Left ventricle myocardium inferior (tissue), 1 donor: Measurements from ENCODE around the gene MSX2. TPM values are rescaled to one million over a fixed set of nuclear protein-coding genes. Genes with fewer than 3 reads are reported as not detected.

Experiments
- DNase-seq: peaks from one replicate; pipeline ENCODE4 v3.0.0-alpha.2; 2020
- H3K27ac ChIP-seq: fragments of 200-600 bp; replicated peaks from 2 replicates; pipeline ENCODE4 v1.8.0; 2021
- H3K27me3 ChIP-seq: fragments of 200-600 bp; 2 replicates; pipeline ENCODE4 v1.8.0; 2021; ENCODE audit warnings: low read depth
- H3K36me3 ChIP-seq: fragments of 200-600 bp; 2 replicates; pipeline ENCODE4 v1.8.0; 2021
- H3K4me1 ChIP-seq: fragments of 200-600 bp; 2 replicates; pipeline ENCODE4 v1.8.0; 2021
- H3K4me3 ChIP-seq: fragments of 200-600 bp; 2 replicates; pipeline ENCODE4 v1.8.0; 2021; ENCODE audit warnings: mild to moderate bottlenecking, moderate library complexity
- H3K9me3 ChIP-seq: fragments of 200-600 bp; replicated peaks from 2 replicates; pipeline ENCODE4 v1.8.0; 2021
- CTCF ChIP-seq: fragments of 200-600 bp; IDR thresholded peaks from 2 replicates; pipeline ENCODE4 v1.8.0; 2021; ENCODE audit warnings: antibody characterized with exemption, mild to moderate bottlenecking, borderline replicate concordance
- intact Hi-C: fragments of 100-400 bp; cut with micrococcal nuclease; formaldehyde crosslinking; loops from one replicate; pipeline ENCODE4 v1.11.0; 2022
- long read RNA-seq: library from polyadenylated mRNA; unstranded; transcript quantifications from one replicate; pipeline ENCODE4 v2.0.0, GENCODE V29; 2021
- total RNA-seq: library from RNA; stranded (reverse); fragmentation: NEBNext Ultra II Directional; extraction: Animal tissue kit (Norgen Biotek cat#: 25700); gene quantifications from one replicate; pipeline ENCODE4 v1.2.1, GENCODE V29; 2021
- donor health status: DM: no; HTN: yes; CAD: no; lungs with severe emphysema.

The MSX2 gene
- total RNA-seq = 2.3 TPM
- long read RNA-seq, partial matches to known transcripts = 0 of 2 reads
- long read RNA-seq, other reads (novel, unspliced or antisense) = 0 of 2 reads

GRCh38 chr5:174724484-174725260 is at the start of gene MSX2:
Gene MSX2, plus strand, starts transcription at chr5:174724582. Its CDS starts 78 bp downstream, at chr5:174724660.
- peaks cover 8% of the 10 kb centered on the region for H3K36me3 ChIP-seq
- peaks cover 100% of the 10 kb centered on the region for H3K27me3 ChIP-seq
- H3K4me3 ChIP-seq = peak within 1 kb of the TSS; percentile 82
- H3K4me1 ChIP-seq = peaks cover 28% of the 10 kb centered on the region
- intact Hi-C loops = no loop called here
- TF ChIP-seq CTCF = no peak
- H3K9me3 ChIP-seq = no peaks in the 10 kb centered on the region
- DNase-seq = peak; percentile 89
- H3K27ac ChIP-seq = peak within 1 kb of the TSS; percentile 84

- no peak for TF ChIP-seq CTCF
- Histone ChIP-seq H3K9me3 (no peaks in the 10 kb centered on the region), H3K4me3 (no peak overlapping the region), H3K27ac (no peak overlapping the region), H3K27me3 (peaks cover 38% of the 10 kb centered on the region), H3K4me1 (no peaks in the 10 kb centered on the region), H3K36me3 (no peaks in the 10 kb centered on the region)
- no peak for DNase-seq
- intact Hi-C loops = no loop called here
These were observed 49.3 kb upstream of the MSX2 start for GRCh38 chr5:174675110-174675509.

- Histone ChIP-seq H3K36me3 (no peaks in the 10 kb centered on the region), H3K9me3 (no peaks in the 10 kb centered on the region), H3K27ac (no peak overlapping the region), H3K4me3 (no peak overlapping the region), H3K4me1 (no peaks in the 10 kb centered on the region), H3K27me3 (peaks cover 44% of the 10 kb centered on the region)
- no peak for TF ChIP-seq CTCF
- intact Hi-C loops = no loop called here
- no peak for DNase-seq
These were observed 48.5 kb upstream of the MSX2 start for GRCh38 chr5:174675916-174676315.

- no peak for DNase-seq
- Histone ChIP-seq H3K36me3 (no peaks in the 10 kb centered on the region), H3K27me3 (peaks cover 45% of the 10 kb centered on the region), H3K27ac (no peak overlapping the region), H3K4me1 (no peaks in the 10 kb centered on the region), H3K9me3 (no peaks in the 10 kb centered on the region), H3K4me3 (no peak overlapping the region)
- no peak for TF ChIP-seq CTCF
- intact Hi-C loops = no loop called here
These were observed 46.3 kb upstream of the MSX2 start for GRCh38 chr5:174678107-174678506.

- Histone ChIP-seq H3K27me3 (peaks cover 65% of the 10 kb centered on the region), H3K27ac (no peak overlapping the region), H3K4me3 (no peak overlapping the region), H3K36me3 (no peaks in the 10 kb centered on the region), H3K9me3 (no peaks in the 10 kb centered on the region), H3K4me1 (no peaks in the 10 kb centered on the region)
- TF ChIP-seq CTCF = no peak
- intact Hi-C loops = no loop called here
- no peak for DNase-seq
These were observed 43.3 kb upstream of the MSX2 start for GRCh38 chr5:174680901-174681565.
